ENCODE data around the gene NUAK1.
"Not testable (repeated sequence)": the region's sequence is repeated elsewhere in the genome, so short reads cannot be mapped to it uniquely, and the experiment has no call there.

Gene NUAK1

GRCh38 chr12:106146987-106147386 is 8.2 kb upstream of the NUAK1 start:
- DNase-seq (ENCODE audit: low read depth in 2 of 2) = no peak

GRCh38 chr12:106145539-106146447 is 7.0 kb upstream of the NUAK1 start:
- DNase-seq (ENCODE audit: low read depth in 2 of 2) = no peak

GRCh38 chr12:106144847-106145246 is 6.1 kb upstream of the NUAK1 start:
- no peak for DNase-seq (ENCODE audit: low read depth in 2 of 2)

GRCh38 chr12:106142591-106143261 is 4.0 kb upstream of the NUAK1 start:
- DNase-seq (ENCODE audit: low read depth in 2 of 2) = no peak

- DNase-seq (ENCODE audit: low read depth in 2 of 2) = not testable (repeated sequence)
Observed at GRCh38 chr12:106141920-106142319, 3.2 kb upstream of the NUAK1 start.

- no peak for DNase-seq (ENCODE audit: low read depth in 2 of 2)
Observed at GRCh38 chr12:106141452-106141851, 2.7 kb upstream of the NUAK1 start.

GRCh38 chr12:106141003-106141402 is 2.2 kb upstream of the NUAK1 start:
- no peak for DNase-seq (ENCODE audit: low read depth in 2 of 2)

- DNase-seq (ENCODE audit: low read depth in 2 of 2) = no peak
Observed at GRCh38 chr12:106140223-106140986, 1.7 kb upstream of the NUAK1 start.

- DNase-seq (ENCODE audit: low read depth in 2 of 2) = peak in 1 of 2 donors; percentile 23
Observed at GRCh38 chr12:106139422-106140171, 843 bp upstream of the NUAK1 start.

GRCh38 chr12:106138357-106138632 is 459 bp downstream of the NUAK1 start:
- DNase-seq (ENCODE audit: low read depth in 2 of 2) = no peak

- DNase-seq (ENCODE audit: low read depth in 2 of 2) = no peak
Observed at GRCh38 chr12:106137530-106138356, 1.0 kb downstream of the NUAK1 start.

GRCh38 chr12:106136263-106136662 is 2.5 kb downstream of the NUAK1 start:
- DNase-seq (ENCODE audit: low read depth in 2 of 2) = peak; percentile 62 to 75

GRCh38 chr12:106135781-106136180 is 3.0 kb downstream of the NUAK1 start:
- no peak for DNase-seq (ENCODE audit: low read depth in 2 of 2)

- DNase-seq (ENCODE audit: low read depth in 2 of 2) = no peak
Observed at GRCh38 chr12:106135075-106135474, 3.7 kb downstream of the NUAK1 start.

- no peak for DNase-seq (ENCODE audit: low read depth in 2 of 2)
Observed at GRCh38 chr12:106134294-106134949, 4.3 kb downstream of the NUAK1 start.

- no peak for DNase-seq (ENCODE audit: low read depth in 2 of 2)
Observed at GRCh38 chr12:106133136-106134087, 5.3 kb downstream of the NUAK1 start.

GRCh38 chr12:106132175-106133135 is 6.3 kb downstream of the NUAK1 start:
- DNase-seq (ENCODE audit: low read depth in 2 of 2) = no peak

- DNase-seq (ENCODE audit: low read depth in 2 of 2) = no peak
Observed at GRCh38 chr12:106131676-106132075, 7.1 kb downstream of the NUAK1 start.

All from stimulated activated CD4-positive, alpha-beta T cell treated with anti-CD3 and anti-CD28 coated beads, Interleukin-1b, Interleukin-23, amount 100 ng/mL, for 4 hours (primary cell).